Heart right ventricle (tissue), 16 donors: ENCODE results near the gene MRPL53. TPM values are rescaled to one million over a fixed set of nuclear protein-coding genes. Genes with fewer than 3 reads are reported as not detected.

ENCODE experiments used
- ATAC-seq, 8 donors: fragments of 200-7000 bp; cut with Tn5 transposase; one replicate each; pipeline ENCODE4 v1.9.1; 2020; ENCODE audit warnings: mild to moderate bottlenecking in 8 of 8, moderate library complexity in 8 of 8, moderate number of reproducible peaks in 1 of 8
- DNase-seq, 2 donors: peaks; one replicate each; pipeline ENCODE4 v3.0.0-alpha.2; 2020
- H3K27ac ChIP-seq, 10 donors: fragments of 200-600 bp; sonication (generic) in 2 of 10; one replicate each; pipeline versions ENCODE4 v1.5.0 to v1.8.0; 2020 to 2022; ENCODE audit warnings: mild to moderate bottlenecking in 3 of 10
- H3K27me3 ChIP-seq, 7 donors: fragments of 200-600 bp; one replicate each; pipeline ENCODE4 v1.8.0; 2021 to 2022; ENCODE audit warnings: mild to moderate bottlenecking in 2 of 7
- H3K36me3 ChIP-seq, 9 donors: fragments of 200-600 bp; sonication (generic) in 1 of 9; one replicate each; pipeline versions ENCODE4 v1.5.0 to v1.8.0; 2020 to 2022; ENCODE audit warnings: mild to moderate bottlenecking in 2 of 9
- H3K4me1 ChIP-seq, 9 donors: fragments of 200-600 bp; sonication (generic) in 1 of 9; one replicate each; pipeline versions ENCODE4 v1.5.0 to v1.8.0; 2020 to 2022; ENCODE audit warnings: mild to moderate bottlenecking in 4 of 9
- H3K4me3 ChIP-seq, 10 donors: fragments of 200-600 bp; sonication (generic) in 2 of 10; one replicate each; pipeline versions ENCODE4 v1.5.0 to v1.8.0; 2020 to 2022; ENCODE audit warnings: mild to moderate bottlenecking in 7 of 10, moderate library complexity in 2 of 10
- H3K9me3 ChIP-seq, 11 donors: fragments of 200-600 bp in 10 of 11; sonication (generic) in 2 of 11; one replicate each; pipeline versions ENCODE4 v1.5.0 to v1.8.0; 2013 to 2022; ENCODE audit warnings: mild to moderate bottlenecking in 2 of 11, control low read depth in 1 of 11, moderate library complexity in 1 of 11
- CTCF ChIP-seq, 9 donors: fragments of 200-600 bp; sonication (generic) in 2 of 9; IDR thresholded peaks; one replicate each; pipeline versions ENCODE4 v1.5.0 to v1.8.0; 2021 to 2022; ENCODE audit warnings: antibody characterized with exemption in 9 of 9, mild to moderate bottlenecking in 5 of 9, moderate library complexity in 1 of 9
- WGBS, 2 donors: extraction: QIAGEN DNeasy Blood & Tissue Kit; methylation state at CpG; one replicate each; pipeline ENCODE4 v1.1.7; 2013; ENCODE audit warnings: inconsistent platforms in 1 of 2; 5-methylcytosine and 5-hydroxymethylcytosine counted together
- intact Hi-C, 10 donors: fragments of 100-400 bp; cut with DNase I; formaldehyde crosslinking; loops; one replicate each; pipeline versions ENCODE4 v1.11.1 to v1.14.2; 2022
- polyA plus RNA-seq, 2 donors: library from polyadenylated mRNA; stranded (reverse); fragments of 200-250 nt; gene quantifications; one replicate each; pipeline ENCODE4 v1.2.3, GENCODE V29; 2013
- total RNA-seq, 10 donors: library from RNA; stranded (reverse); fragmentation: NEBNext Ultra II Directional in 3 of 10; extraction: Animal tissue kit (Norgen Biotek cat#: 25700) in 3 of 10; gene quantifications; one replicate each; pipeline versions ENCODE4 v1.2.1 to v1.2.4, GENCODE V29; 2021 to 2023
- donor health status: Arrhythmogenic right ventricular cardiomyopathy.
- donor health status: ischemic (EF 13 %, LVEDD 7.1; RV severe dilation, severe dysfunction).
- donor health status: healthy with polysubstance abuse.
- donor health status: DM: no; HTN: yes; CAD: no.
- donor health status: DM: no; HTN: no; CAD: no.
- donor health status: ischemic (EF 25% LVEDD 6.9; RV normal size, moderate dysfunction).
- donor health status: ischemic (EF 25% LVEDD 5.7; RV mildly dilated, moderate dysfunction).
- donor health status: healthy.
- donor health status: DM: yes; HTN: yes; CAD: no.
- donor health status: Ischemic cardiomyopathy.
- donor health status: ischemic (EF 35%, LVEDD 5.7; RV mildly dilated, moderate dysfunction).
- donor health status: nonischemic (EF 11% LVEDD 7.7; RV severe dilation, severe dysfunction).
- donor health status: DM: yes; HTN: yes; CAD: no.
- donor health status: PGD.
- donor health status: ischemic (EF 29% LVEDD 5.4; RV normal size, mild dysfunction).
- donor health status: nonischemic (EF 23%, LVEDD 6.1; RV moderate dilation, normal function).

Gene MRPL53
- total and polyA plus RNA-seq, 12 donors, result 92.3 to 188 (median 148) TPM

- TF ChIP-seq CTCF (IDR thresholded peaks at IDR 0.05), result no peak
- ATAC-seq (no peak), DNase-seq (no peak)
- Histone ChIP-seq H3K36me3 (peaks cover 0 to 20% (median 3%) of the 10 kb centered on the region in 9 donors), H3K4me1 (peaks cover 8 to 66% (median 48%) of the 10 kb centered on the region in 9 donors), H3K27ac (peak overlapping the region in 2 of 10 donors; percentile 86 to 92), H3K4me3 (peak overlapping the region in 5 of 10 donors; percentile 61 to 85 (median 68)), H3K9me3 (no peaks in the 10 kb centered on the region), H3K27me3 (peaks cover 0 to 56% (median 40%) of the 10 kb centered on the region in 7 donors)
- WGBS, 2 donors, result 92 to 93% methylated on average over 3 of the region's 3 CpGs
- intact Hi-C loops, result loop anchor here in 3 of 10 donors (5.0 kb wide), 1 partner anchor 83 kb away; no protein-coding TSS in a partner anchor
These were observed 32.1 kb upstream of the MRPL53 start for GRCh38 chr2:74504591-74504990.

- Histone ChIP-seq H3K27ac (peak overlapping the region; percentile 69 to 92 (median 86)), H3K4me1 (peaks cover 10 to 74% (median 56%) of the 10 kb centered on the region in 9 donors), H3K9me3 (no peaks in the 10 kb centered on the region), H3K36me3 (peaks cover 0 to 20% (median 3%) of the 10 kb centered on the region in 9 donors), H3K27me3 (peaks cover 2 to 56% (median 45%) of the 10 kb centered on the region in 7 donors), H3K4me3 (peak overlapping the region; percentile 42 to 85 (median 67))
- TF ChIP-seq CTCF (IDR thresholded peaks at IDR 0.05), result no peak
- intact Hi-C loops, result loop anchor here in 4 of 10 donors (2.0 to 5.0 kb wide), 2 partner anchors 25 to 84 kb away; partner anchors contain the start of genes AUP1 (in 1 of the 4) and HTRA2 (in 1 of the 4)
- ATAC-seq (no peak), DNase-seq (no peak)
- 24% methylated on average over 45 of the region's 45 CpGs for WGBS, 2 donors
These were observed 31.3 kb upstream of the MRPL53 start for GRCh38 chr2:74503506-74504475.

DNA sequence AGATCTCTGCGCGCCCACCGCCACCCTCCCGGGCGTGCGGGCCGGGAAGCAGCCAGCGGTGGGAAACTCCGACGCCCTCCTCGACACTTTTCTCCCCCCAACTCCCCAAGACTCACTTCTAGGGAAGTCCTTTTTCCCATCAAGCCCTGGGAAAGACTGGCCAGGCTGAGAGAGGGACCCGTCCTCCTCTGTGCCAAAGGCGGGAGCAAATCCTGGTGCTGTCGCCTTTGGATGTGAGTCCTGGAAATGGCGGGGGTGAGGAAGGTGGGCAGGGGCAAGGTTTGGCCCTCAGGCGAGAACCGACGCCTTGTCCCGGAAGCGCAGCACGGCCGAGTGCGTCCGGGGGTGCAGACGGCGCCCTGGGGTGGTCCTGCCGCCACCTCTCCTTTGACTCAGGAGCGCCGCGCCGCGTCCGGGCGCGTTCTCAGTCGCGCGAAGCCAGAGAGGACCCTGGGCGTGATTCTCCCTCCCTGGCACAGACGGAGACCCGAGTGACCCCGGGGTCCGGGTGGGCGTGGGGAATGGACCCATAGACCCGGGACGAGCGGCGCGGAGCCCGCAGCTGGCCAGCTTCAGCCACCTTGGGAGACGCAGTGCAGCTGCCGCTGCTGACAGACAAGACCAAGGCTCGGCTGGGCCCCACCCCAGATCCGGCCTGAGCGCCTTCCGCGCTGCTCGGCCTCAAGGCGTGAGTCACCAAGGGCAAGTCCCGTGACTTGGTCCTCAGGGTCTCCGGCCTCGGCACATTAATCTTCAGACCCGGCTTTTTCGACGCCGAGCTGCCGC, 30.4 kb upstream of the MRPL53 start:
- H3K27me3 ChIP-seq, result peaks cover 9 to 61% (median 54%) of the 10 kb centered on the region in 7 donors
- peaks cover 15 to 77% (median 60%) of the 10 kb centered on the region in 9 donors for H3K4me1 ChIP-seq
- H3K4me3 ChIP-seq, result peak overlapping the region; percentile 42 to 85 (median 67)
- H3K9me3 ChIP-seq, result no peaks in the 10 kb centered on the region
- intact Hi-C loops, result loop anchor here in 4 of 10 donors (2.0 to 5.0 kb wide), 2 partner anchors 26 to 84 kb away; partner anchors contain the start of genes AUP1 (in 1 of the 4) and HTRA2 (in 1 of the 4)
- DNase-seq (peak; percentile 83 to 87), ATAC-seq (peak; percentile 63 to 79 (median 70))
- 1 to 2% methylated on average over 64 to 67 of the region's 67 CpGs for WGBS, 2 donors
- H3K36me3 ChIP-seq, result peaks cover 0 to 20% (median 3%) of the 10 kb centered on the region in 9 donors
- peak in 7 of 9 donors; percentile 10 to 57 (median 35) for TF ChIP-seq CTCF (IDR thresholded peaks at IDR 0.05)
- peak overlapping the region; percentile 69 to 92 (median 86) for H3K27ac ChIP-seq
